Keratinocyte (primary cell): ENCODE measurements around the gene PIWIL1. TPM values are rescaled to one million over a fixed set of nuclear protein-coding genes. Genes with fewer than 3 reads are reported as not detected.

Experiments
- DNase-seq: peaks from one replicate; pipeline ENCODE4 v3.0.0-alpha.2; 2011; ENCODE audit warnings: low read depth, missing footprints, low spot score
- FAIRE-seq: peaks from 2 replicates; lab custom pipeline; 2011; peaks lifted over from hg19 to GRCh38; lab: Jason Lieb, UNC
- H2AFZ ChIP-seq: 2 replicates; pipeline ENCODE4 v1.6.0; 2012; ENCODE audit warnings: low read length, control low read depth, inconsistent platforms; ENCODE audit not compliant: control insufficient read depth
- H3K27ac ChIP-seq: 2 replicates; pipeline ENCODE4 v1.5.1; 2011; ENCODE audit warnings: low read length; ENCODE audit not compliant: control insufficient read depth, insufficient read depth
- H3K27me3 ChIP-seq: 3 replicates; pipeline ENCODE4 v1.6.0; 2011; ENCODE audit warnings: low read length; ENCODE audit not compliant: control insufficient read depth, insufficient read depth; ENCODE audit errors: extremely low read depth
- H3K36me3 ChIP-seq, 2 experiments: 2 replicates in 1 of 2; 3 replicates in 1 of 2; pipeline ENCODE4 v1.5.1; 2011; ENCODE audit warnings: low read length in 2 of 2, mild to moderate bottlenecking in 1 of 2; ENCODE audit not compliant: control insufficient read depth in 2 of 2, insufficient read depth in 2 of 2; ENCODE audit errors: extremely low read depth in 1 of 2
- H3K4me1 ChIP-seq: 3 replicates; pipeline ENCODE4 v1.5.1; 2011; ENCODE audit warnings: low read length; ENCODE audit not compliant: control insufficient read depth, insufficient read depth; ENCODE audit errors: extremely low read depth
- H3K4me2 ChIP-seq: 3 replicates; pipeline ENCODE4 v1.6.0; 2011; ENCODE audit warnings: low read depth, low read length; ENCODE audit not compliant: control insufficient read depth, insufficient read depth; ENCODE audit errors: extremely low read depth
- H3K4me3 ChIP-seq, 3 experiments: fragments of 200-600 bp in 1 of 3; sonication (generic) in 1 of 3; 2 replicates in 2 of 3; 3 replicates in 1 of 3; pipeline ENCODE4 v1.5.1; 2011 to 2016; ENCODE audit warnings: low read length in 3 of 3, mild to moderate bottlenecking in 3 of 3, control low read depth in 2 of 3, inconsistent platforms in 1 of 3, low read depth in 1 of 3, mixed read lengths in 1 of 3, mixed run types in 1 of 3, moderate library complexity in 1 of 3; ENCODE audit not compliant: control insufficient read depth in 2 of 3, insufficient read depth in 2 of 3; ENCODE audit errors: extremely low read depth in 1 of 3
- H3K79me2 ChIP-seq: 2 replicates; pipeline ENCODE4 v1.6.0; 2012; ENCODE audit warnings: low read length; ENCODE audit not compliant: control insufficient read depth, insufficient read depth
- H3K9ac ChIP-seq: 3 replicates; pipeline ENCODE4 v1.6.0; 2011; ENCODE audit warnings: low read length; ENCODE audit not compliant: control insufficient read depth, insufficient read depth; ENCODE audit errors: extremely low read depth
- H3K9me1 ChIP-seq: 3 replicates; pipeline ENCODE4 v1.6.0; 2011; ENCODE audit warnings: low read length; ENCODE audit not compliant: control insufficient read depth, insufficient read depth; ENCODE audit errors: extremely low read depth
- H3K9me3 ChIP-seq: 2 replicates; pipeline ENCODE4 v1.5.1; 2012; ENCODE audit warnings: low read depth, low read length; ENCODE audit not compliant: control insufficient read depth
- H4K20me1 ChIP-seq: 3 replicates; pipeline ENCODE4 v1.6.0; 2011; ENCODE audit warnings: low read length; ENCODE audit not compliant: control insufficient read depth, insufficient read depth; ENCODE audit errors: extremely low read depth
- EZH2 ChIP-seq: IDR thresholded peaks from one replicate; pipeline ENCODE4 v1.6.1; 2012; ENCODE audit warnings: inconsistent platforms, mild to moderate bottlenecking, low read length, moderate library complexity
- dilution Hi-C: fragments of 300-500 bp; cut with MboI; formaldehyde crosslinking; loops from one replicate; pipeline ENCODE4 v1.7.0; 2020; ENCODE audit warnings: low sequenced_read_pairs; ENCODE audit not compliant: extremely low pct_ligation_motif_present
- polyA plus RNA-seq, 5 experiments: library from polyadenylated mRNA; depleted of rRNA in 3 of 5; stranded (reverse) in 3 of 5; stranded (forward) in 1 of 5; unstranded in 1 of 5; fragments of >200 nt; gene quantifications; 1 replicate in 1 of 5; 2 replicates in 3 of 5; 3 replicates in 1 of 5; pipeline versions ENCODE4 v1.2.1 to v1.2.3, GENCODE V29; 2011 to 2012; ENCODE audit warnings: missing spikeins in 2 of 5, low read depth in 1 of 5, low replicate concordance in 1 of 5
- TF ChIP-seq, protein P1 (sequence below), 3 experiments: IDR thresholded peaks in 1 of 3; conservative IDR thresholded peaks in 1 of 3; optimal IDR thresholded peaks in 1 of 3; 2 replicates in 2 of 3; 3 replicates in 1 of 3; pipeline versions ENCODE3 to v1.5.1; 2011; ENCODE audit warnings: low read length in 3 of 3, mild to moderate bottlenecking in 3 of 3, moderate library complexity in 2 of 3, control low read depth in 1 of 3, inconsistent platforms in 1 of 3; ENCODE audit not compliant: insufficient read depth in 2 of 3; ENCODE audit errors: extremely low read depth in 1 of 3

The PIWIL1 gene
- polyA plus RNA-seq, 1 donor (not counting 4 experiments of a cell fraction or from before 2014, with no cell fraction given): 0.13 TPM

DNA sequence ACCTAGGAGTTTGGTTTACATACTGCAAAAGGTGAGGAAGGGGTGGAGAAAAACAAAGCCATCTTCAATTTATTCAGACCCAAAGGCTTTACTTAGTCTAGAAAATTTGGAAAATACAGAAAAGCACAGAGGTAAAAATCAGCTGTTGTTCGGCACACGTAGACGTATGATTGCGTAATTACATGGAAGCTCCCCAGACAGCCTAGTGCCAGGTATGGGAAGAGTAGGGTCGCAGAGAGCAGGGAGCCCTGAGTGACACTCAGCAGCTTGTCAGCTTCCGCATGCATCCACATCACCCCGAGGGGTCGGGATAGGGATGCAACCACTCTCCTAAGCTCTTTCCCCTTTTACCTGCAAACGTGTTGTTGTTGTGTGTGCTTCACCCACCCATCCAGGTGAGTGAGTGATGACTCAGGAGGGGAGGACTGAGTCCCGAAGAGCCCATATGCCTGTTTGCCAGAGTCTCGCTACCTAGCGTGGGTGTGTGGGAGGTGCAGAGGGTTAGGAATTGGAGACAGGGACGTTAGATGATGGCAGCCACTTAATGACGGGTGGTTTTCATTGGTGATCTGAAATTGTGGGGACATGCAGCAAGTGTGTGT is 20.1 kb downstream of the PIWIL1 start:
- dilution Hi-C loops: no loop called here
- FAIRE-seq (no peak), DNase-seq (no peak)
- no peaks in the 10 kb centered on the region for H3K27me3 ChIP-seq
- no peak overlapping the region for H2AFZ ChIP-seq
- peaks cover 4% of the 10 kb centered on the region for H3K4me1 ChIP-seq
- no peaks in the 10 kb centered on the region for H3K36me3 ChIP-seq
- no peak overlapping the region for H3K9ac ChIP-seq
- no peaks in the 10 kb centered on the region for H3K79me2 ChIP-seq
- H3K9me3 ChIP-seq: no peaks in the 10 kb centered on the region
- H3K27ac ChIP-seq: no peak overlapping the region
- H3K9me1 ChIP-seq: no peaks in the 10 kb centered on the region
- H3K4me3 ChIP-seq: no peak overlapping the region
- TF ChIP-seq, protein P1, sequence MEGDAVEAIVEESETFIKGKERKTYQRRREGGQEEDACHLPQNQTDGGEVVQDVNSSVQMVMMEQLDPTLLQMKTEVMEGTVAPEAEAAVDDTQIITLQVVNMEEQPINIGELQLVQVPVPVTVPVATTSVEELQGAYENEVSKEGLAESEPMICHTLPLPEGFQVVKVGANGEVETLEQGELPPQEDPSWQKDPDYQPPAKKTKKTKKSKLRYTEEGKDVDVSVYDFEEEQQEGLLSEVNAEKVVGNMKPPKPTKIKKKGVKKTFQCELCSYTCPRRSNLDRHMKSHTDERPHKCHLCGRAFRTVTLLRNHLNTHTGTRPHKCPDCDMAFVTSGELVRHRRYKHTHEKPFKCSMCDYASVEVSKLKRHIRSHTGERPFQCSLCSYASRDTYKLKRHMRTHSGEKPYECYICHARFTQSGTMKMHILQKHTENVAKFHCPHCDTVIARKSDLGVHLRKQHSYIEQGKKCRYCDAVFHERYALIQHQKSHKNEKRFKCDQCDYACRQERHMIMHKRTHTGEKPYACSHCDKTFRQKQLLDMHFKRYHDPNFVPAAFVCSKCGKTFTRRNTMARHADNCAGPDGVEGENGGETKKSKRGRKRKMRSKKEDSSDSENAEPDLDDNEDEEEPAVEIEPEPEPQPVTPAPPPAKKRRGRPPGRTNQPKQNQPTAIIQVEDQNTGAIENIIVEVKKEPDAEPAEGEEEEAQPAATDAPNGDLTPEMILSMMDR (optimal IDR thresholded peaks at IDR 0.05 in 1 of 3, IDR thresholded peaks at IDR 0.05 in 1 of 3, conservative IDR thresholded peaks at IDR 0.05 in 1 of 3; ENCODE audit: extremely low read depth in 1 of 3, insufficient read depth in 2 of 3, low read length in 3 of 3): no peak
- TF ChIP-seq EZH2: no peak
- no peaks in the 10 kb centered on the region for H4K20me1 ChIP-seq
- peak overlapping the region; percentile 34 for H3K4me2 ChIP-seq

DNA sequence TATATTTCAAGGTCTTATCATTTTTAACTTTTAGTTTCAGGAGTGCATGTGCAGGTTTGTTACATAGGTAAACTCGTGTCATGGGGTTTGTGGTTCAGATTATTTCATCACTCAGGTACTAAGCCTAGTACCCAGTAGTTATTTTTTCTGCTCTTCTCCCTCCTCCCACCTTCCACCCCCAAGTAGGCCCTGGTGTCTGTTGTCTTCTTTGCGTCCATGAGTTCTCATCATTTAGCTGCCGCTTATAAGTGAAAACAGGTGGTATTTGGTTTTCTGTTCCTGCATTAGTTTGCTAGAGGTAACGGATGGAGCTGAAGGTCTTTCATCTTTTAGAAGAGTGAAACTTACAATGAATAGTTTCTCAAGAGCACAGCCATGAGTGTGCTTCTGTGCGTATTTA is 24.4 kb downstream of the PIWIL1 start:
- H3K36me3 ChIP-seq: no peaks in the 10 kb centered on the region
- dilution Hi-C loops: no loop called here
- H3K9me1 ChIP-seq: no peaks in the 10 kb centered on the region
- no peak overlapping the region for H3K4me3 ChIP-seq
- DNase-seq (no peak), FAIRE-seq (no peak)
- no peaks in the 10 kb centered on the region for H3K27me3 ChIP-seq
- TF ChIP-seq, protein P1 (optimal IDR thresholded peaks at IDR 0.05 in 1 of 3, IDR thresholded peaks at IDR 0.05 in 1 of 3, conservative IDR thresholded peaks at IDR 0.05 in 1 of 3; ENCODE audit: extremely low read depth in 1 of 3, insufficient read depth in 2 of 3, low read length in 3 of 3): no peak
- TF ChIP-seq EZH2: no peak
- no peak overlapping the region for H3K9ac ChIP-seq
- no peaks in the 10 kb centered on the region for H4K20me1 ChIP-seq
- H2AFZ ChIP-seq: no peak overlapping the region
- H3K4me2 ChIP-seq: no peak overlapping the region
- H3K27ac ChIP-seq: no peak overlapping the region
- H3K79me2 ChIP-seq: no peaks in the 10 kb centered on the region
- H3K9me3 ChIP-seq: no peaks in the 10 kb centered on the region
- H3K4me1 ChIP-seq: peaks cover 4% of the 10 kb centered on the region
